GM10248 (cell line): ENCODE data around the gene PKHD1.

Source experiments
- CTCF ChIA-PET: fragments of 300-600 bp; sonication (Branson Sonifier 250); formaldehyde crosslinking; extraction: SDS; loops from one replicate; lab custom pipeline; 2021; ENCODE audit warnings: antibody characterized with exemption; lab: Yijun Ruan, JAX
- POLR2A ChIA-PET: fragments of 350-650 bp; sonication (Branson Sonifier 250); formaldehyde crosslinking; extraction: SDS; loops from one replicate; lab custom pipeline; 2020; ENCODE audit warnings: antibody characterized with exemption; lab: Yijun Ruan, JAX
- DNase-seq: peaks from one replicate; pipeline ENCODE4 v3.0.0; 2012; ENCODE audit errors: extremely low spot score
- CTCF ChIP-seq: IDR thresholded peaks from 2 replicates; pipeline ENCODE4 v1.5.1; 2012; ENCODE audit warnings: mild to moderate bottlenecking, low read depth; ENCODE audit errors: extremely low read depth, missing control alignments, control extremely low read depth

Gene PKHD1

GRCh38 chr6:51702851-51703250 lies 384.6 kb downstream of the PKHD1 start:
- TF ChIP-seq CTCF: no peak
- ChIA-PET POLR2A (no interaction called here), CTCF (no interaction called here)
- no peak for DNase-seq

GRCh38 chr6:51684603-51685002 lies 402.8 kb downstream of the PKHD1 start:
- TF ChIP-seq CTCF: no peak
- DNase-seq: no peak
- ChIA-PET CTCF (no interaction called here), POLR2A (no interaction called here)

- no peak for TF ChIP-seq CTCF
- POLR2A ChIA-PET: no interaction called here
- no peak for DNase-seq
- CTCF ChIA-PET: interaction anchor here (1.3 kb wide), 1 partner anchor 30 kb away, joined by 4 read pairs; no protein-coding TSS in a partner anchor
Measured at GRCh38 chr6:51684038-51684437, 403.4 kb downstream of the PKHD1 start.

DNA sequence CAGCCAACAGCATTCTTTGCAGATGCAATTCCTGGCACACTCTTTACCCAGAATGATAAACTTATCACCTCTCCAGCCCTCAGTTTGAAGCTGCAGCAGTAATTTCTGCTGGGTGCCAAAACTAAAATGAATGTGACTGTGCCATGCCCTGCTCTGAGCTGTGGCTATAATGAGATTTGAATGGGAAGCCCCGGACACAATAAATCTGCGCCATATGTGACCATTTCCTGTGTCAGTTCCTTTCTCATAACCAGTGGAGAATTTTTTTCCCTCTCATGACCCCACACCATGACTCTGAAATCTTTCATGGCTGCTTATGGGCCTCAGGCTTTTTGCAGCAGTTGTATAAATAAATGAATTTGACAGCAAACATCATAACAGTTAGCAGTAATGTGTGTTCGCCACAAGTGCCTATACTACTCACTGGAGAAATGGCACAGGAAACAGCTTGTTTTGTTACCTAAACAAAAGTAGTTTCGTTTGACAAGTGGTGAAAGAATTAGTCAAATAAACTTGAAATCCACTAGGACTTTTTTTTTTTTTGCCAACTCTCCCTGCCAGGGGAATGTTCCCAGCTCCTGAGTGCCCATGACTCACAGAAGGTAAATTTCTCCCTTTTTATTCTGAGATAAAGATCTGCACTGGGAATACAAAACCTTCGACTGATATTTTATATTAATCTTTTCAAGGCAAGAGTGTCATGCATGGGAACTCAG lies 408.4 kb downstream of the PKHD1 start:
- no peak for DNase-seq
- TF ChIP-seq CTCF: no peak
- POLR2A ChIA-PET: no interaction called here
- CTCF ChIA-PET: interaction anchor here (1.2 kb wide), 1 partner anchor 35 kb away, joined by 3 read pairs; no protein-coding TSS in a partner anchor

GRCh38 chr6:51678274-51678673 lies 409.1 kb downstream of the PKHD1 start:
- ChIA-PET CTCF (no interaction called here), POLR2A (no interaction called here)
- TF ChIP-seq CTCF: no peak
- no peak for DNase-seq

DNA sequence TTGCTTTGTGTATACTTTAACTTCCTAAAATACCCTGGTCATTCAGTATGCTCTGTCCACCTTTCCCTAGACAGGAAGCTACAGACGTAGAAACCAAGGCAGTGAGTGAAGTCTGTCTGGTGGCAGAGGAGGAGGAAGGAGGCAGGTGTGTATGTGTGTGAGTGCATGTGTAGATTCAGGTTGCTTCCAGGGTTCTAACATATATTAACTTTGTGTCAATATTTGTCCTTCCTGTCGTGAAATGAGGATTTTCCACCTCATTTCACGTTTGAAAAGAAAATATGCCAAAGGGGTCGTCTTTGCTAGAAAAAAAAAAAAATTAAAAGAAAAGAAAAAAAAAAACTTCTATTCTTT lies 411.5 kb downstream of the PKHD1 start:
- CTCF ChIA-PET: no interaction called here

More for the DNA sequence above, 411.5 kb downstream of the PKHD1 start:
- DNase-seq: no peak
- POLR2A ChIA-PET: no interaction called here
- TF ChIP-seq CTCF: no peak
